Omental fat pad (tissue), 4 donors: Measurements from ENCODE around the gene RALGDS. TPM values are rescaled to one million over a fixed set of nuclear protein-coding genes. Genes with fewer than 3 reads are reported as not detected.

Source experiments
- small RNA-seq: library from RNA; depleted of rRNA; stranded (forward); fragments of <200 nt; gene quantifications from one replicate; pipeline ENCODE3, GENCODE V24; 2016
- total RNA-seq, 4 donors: library from RNA; depleted of rRNA; stranded (reverse); fragments of >200 nt; gene quantifications; one replicate each; pipeline ENCODE4 v1.1.0, GENCODE V29; 2016

RALGDS gene
- total RNA-seq, 4 donors from 2014 or later, result 33.9 to 177 (median 68.9) TPM

Small RNA genes within 50 kb of the gene (small RNA-seq; reads per million reads assigned to genes)
- not detected for gene MIR6877

Other genes starting within 250 kb of the RALGDS start
- 1 to 10 TPM in 3 of 4 donors, not detected in 1; 1.0 to 1.3 (median 1.3) TPM for gene AK8, start 243.0 kb downstream of the RALGDS start, total RNA-seq
- gene SPACA9, start 242.3 kb downstream of the RALGDS start, total RNA-seq, result 1 to 10 TPM; 2.9 to 3.8 (median 3.3) TPM
- 10 to 100 TPM; 40.7 to 68.4 (median 46.5) TPM for gene TSC1, start 176.6 kb downstream of the RALGDS start, total RNA-seq
- gene GFI1B, start 142.5 kb downstream of the RALGDS start, total RNA-seq, result not detected
- gene GTF3C5, start 90.2 kb downstream of the RALGDS start, total RNA-seq, result 10 to 100 TPM; 32.6 to 54.2 (median 39.0) TPM
- gene CEL, start 59.3 kb downstream of the RALGDS start, total RNA-seq, result under 1 TPM; 0.28 to 0.56 (median 0.34) TPM
- gene GBGT1, start 42.7 kb upstream of the RALGDS start, total RNA-seq, result 10 to 100 TPM; 23.4 to 29.1 (median 26.9) TPM
- gene OBP2B, start 88.0 kb upstream of the RALGDS start, total RNA-seq, result not detected
- gene ABO, start 154.0 kb upstream of the RALGDS start, total RNA-seq, result 1 to 10 TPM; 1.8 to 7.3 (median 4.0) TPM
- 10 to 100 TPM; 10.5 to 47.8 (median 14.5) TPM for gene SURF6, start 214.9 kb upstream of the RALGDS start, total RNA-seq
- gene MED22, start 226.9 kb upstream of the RALGDS start, total RNA-seq, result 10 to 100 TPM; 20.0 to 29.1 (median 24.5) TPM
- gene RPL7A, start 227.0 kb upstream of the RALGDS start, total RNA-seq, result 1,000 to 10,000 TPM; 1,813 to 2,244 (median 1,961) TPM
- gene SURF1, start 235.2 kb upstream of the RALGDS start, total RNA-seq, result 10 to 100 TPM; 30.3 to 47.1 (median 41.1) TPM
- 10 to 100 TPM in 3 of 4 donors, 1 to 10 TPM in 1; 8.4 to 25.5 (median 13.4) TPM for gene SURF2, start 235.3 kb upstream of the RALGDS start, total RNA-seq